GM15510 (cell line): ENCODE results near the gene HS2ST1.

ENCODE experiments used
- POLR2A ChIP-seq: IDR thresholded peaks from 3 replicates; pipeline ENCODE4 v1.6.1; 2011; ENCODE audit warnings: borderline replicate concordance; ENCODE audit not compliant: insufficient read length; ENCODE audit errors: extremely low read depth

Gene HS2ST1

DNA sequence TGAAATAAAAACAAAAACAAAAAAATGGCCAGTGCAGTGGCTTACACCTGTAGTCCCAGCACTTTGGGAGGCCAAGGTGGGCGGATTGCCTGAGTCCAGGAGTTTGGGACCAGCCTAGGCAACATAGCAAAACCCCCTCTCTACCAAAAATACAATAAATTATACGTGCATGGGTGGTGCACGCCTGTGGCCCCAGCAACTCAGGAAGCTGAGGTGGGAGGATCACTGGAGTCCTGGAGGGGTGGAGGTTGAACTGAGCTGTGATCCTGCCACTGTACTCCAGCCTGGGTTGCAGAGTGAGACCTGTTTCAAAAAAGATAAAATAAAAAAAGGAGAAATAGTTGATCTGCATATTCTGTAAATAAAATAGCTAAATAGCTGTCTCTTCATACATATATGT lies 41.2 kb downstream of the HS2ST1 start:
- no peak for TF ChIP-seq POLR2A

DNA sequence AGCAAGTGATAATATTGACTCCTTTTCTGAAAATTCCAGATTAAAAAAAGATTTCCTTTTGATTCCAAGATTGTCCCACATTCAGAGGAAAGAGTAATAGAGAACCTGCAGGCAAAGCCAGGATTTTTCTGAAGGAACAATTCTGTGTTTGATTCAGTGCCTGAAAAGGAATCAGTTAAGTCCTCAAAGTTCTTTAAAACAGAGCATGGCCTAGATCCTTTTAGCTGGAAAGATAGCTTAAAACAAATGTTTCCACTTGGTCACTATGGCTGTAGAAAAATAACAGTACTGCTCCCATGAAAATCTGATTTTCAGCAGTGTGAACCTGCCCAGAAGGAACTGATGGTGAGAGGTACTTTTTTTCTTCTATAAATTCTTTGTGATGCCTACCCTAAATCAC lies 41.8 kb downstream of the HS2ST1 start:
- no peak for TF ChIP-seq POLR2A

DNA sequence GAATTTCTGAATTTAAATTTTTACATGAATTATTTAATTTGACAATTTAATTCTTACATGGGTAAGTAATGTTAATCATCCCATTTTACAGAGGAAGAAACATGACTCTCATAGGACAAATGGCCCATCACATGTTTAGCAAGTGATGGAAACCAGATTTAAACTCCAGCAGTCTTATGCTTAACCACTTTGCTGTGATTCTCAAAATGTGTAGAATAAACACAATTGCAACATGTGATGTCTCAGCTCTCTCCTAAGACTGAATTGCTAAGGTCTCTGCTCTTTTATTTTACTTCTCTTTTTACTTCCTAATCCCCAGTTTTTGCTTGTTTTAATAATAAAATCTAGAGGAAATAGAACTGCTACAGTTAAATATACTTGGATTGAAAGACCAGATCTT lies 42.8 kb downstream of the HS2ST1 start:
- no peak for TF ChIP-seq POLR2A

DNA sequence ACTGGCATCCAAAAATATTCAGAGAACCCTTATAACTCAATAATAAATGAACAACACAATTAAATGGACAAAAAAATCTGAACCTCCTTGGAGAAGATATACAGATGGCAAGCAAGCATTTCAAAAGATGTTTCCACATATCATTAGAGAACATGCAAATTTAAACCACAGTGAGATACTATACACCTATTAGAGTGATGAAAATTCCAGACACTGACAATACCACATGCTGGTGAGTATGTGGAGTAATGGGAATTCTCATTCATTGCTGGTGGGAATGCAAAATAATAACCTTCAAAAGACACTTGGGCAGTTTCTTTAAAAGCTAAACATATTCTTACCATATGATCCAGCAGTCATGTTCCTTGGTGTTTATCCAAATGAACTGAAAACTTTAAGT lies 46.1 kb downstream of the HS2ST1 start:
- TF ChIP-seq POLR2A = no peak

DNA sequence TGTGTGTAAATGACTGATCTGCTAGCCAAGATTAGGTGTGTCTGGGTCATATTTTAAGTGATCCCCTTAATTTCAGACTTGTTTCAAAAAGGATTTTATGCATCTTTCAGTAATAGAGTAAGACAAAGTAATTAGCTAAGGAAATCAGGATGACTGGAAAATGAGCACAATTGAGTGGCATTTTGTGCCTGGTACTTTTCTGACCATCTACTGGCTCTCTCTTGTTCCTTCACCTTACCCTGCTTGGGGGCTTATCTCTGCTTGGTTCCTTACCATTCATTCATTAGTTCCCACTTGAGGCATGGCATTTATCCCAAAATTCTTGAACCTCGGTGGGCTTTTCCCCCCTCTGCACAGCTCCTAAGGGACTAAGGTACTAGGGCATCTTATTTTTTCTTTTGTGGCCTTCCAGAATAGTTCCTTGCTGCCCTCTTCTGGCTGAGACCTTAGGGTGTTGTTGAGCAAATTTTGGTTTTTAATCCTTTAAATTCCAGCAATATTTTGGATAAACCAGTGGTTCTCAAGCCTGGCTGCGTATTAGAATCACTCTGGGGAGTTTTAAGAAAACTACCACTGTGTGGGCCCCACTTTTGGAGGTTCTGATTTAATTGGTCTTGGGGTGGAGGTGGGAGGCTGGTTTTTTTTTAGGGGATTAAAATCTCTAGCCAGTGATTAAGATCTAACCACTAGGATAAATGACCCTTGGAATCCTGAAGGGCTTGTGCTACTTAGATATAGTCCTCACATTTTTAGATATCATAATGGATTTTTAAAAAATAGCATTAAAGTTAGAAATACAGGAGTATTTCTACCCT lies 50.8 kb downstream of the HS2ST1 start:
- TF ChIP-seq POLR2A = no peak

DNA sequence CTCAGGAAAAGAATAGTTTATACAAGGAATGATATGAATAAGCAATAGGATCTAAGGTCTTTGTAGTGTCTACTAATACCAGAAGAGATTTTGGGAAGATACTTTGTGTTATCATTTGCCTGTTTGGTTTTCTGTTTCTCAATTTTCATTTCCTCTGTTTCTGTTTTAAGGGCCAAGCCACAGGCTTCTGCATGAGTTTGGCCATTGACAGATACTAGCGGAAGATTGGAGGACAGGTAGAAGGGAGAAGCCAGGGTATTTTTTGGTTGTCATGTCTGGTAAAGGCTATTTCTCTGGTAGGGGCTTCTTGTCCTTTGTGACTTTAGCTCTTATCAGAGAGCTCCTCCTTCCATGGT lies 51.4 kb downstream of the HS2ST1 start:
- no peak for TF ChIP-seq POLR2A

DNA sequence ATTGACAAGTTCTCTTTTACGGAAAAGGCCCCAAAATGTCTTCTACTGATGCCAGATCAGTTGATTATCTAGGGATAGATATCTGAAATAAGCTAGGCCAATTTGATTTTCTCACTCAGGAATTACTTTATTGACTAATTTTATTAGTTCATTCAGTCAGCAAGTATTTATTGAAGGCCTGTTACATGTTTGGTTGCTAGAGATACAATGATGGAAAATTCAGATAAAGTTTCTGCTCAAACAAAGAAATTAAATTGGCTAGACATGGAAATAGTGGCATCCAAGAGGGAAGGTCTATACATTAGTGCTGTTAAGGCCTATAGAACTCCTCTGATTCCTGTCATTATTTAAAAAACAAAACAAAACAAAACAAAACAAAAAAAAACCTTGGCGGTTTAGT lies 56.5 kb downstream of the HS2ST1 start:
- TF ChIP-seq POLR2A = no peak

DNA sequence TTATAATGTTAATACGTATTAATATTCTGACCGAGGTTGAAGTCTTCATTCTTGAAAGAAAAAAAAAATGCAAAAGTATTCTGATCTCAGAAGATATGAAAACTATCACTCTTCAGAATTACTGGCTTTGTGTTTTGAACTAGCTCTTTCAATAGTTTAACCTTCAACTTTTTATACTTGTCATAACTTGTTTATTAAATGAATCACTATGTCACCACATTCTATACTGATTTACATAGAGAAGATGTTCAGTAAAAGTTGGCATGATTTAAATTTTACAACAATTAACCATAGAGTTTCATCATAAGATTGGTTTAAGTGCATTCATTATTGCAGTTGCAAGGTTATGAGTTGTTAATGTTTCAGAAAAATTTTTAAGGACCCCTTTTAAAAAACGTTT lies 57.3 kb downstream of the HS2ST1 start:
- TF ChIP-seq POLR2A = no peak

DNA sequence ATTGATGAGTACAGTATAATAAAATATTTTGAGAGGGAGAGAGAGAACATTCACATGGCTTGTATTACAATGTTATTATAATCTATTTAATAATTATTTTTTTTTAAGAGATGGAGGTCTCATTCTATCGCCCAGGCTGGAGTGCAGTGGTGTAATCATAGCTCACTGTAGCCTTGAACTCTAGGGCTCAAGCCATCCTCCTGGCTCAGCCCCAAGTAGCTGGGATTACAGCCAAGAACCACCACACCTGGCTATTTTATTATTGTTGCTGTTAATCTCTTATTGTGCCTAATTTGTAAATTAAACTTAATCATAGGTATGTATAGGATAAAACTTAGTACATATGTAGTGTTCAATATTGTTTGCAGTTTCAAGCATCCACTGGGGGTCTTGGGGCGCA lies 57.8 kb downstream of the HS2ST1 start:
- no peak for TF ChIP-seq POLR2A

DNA sequence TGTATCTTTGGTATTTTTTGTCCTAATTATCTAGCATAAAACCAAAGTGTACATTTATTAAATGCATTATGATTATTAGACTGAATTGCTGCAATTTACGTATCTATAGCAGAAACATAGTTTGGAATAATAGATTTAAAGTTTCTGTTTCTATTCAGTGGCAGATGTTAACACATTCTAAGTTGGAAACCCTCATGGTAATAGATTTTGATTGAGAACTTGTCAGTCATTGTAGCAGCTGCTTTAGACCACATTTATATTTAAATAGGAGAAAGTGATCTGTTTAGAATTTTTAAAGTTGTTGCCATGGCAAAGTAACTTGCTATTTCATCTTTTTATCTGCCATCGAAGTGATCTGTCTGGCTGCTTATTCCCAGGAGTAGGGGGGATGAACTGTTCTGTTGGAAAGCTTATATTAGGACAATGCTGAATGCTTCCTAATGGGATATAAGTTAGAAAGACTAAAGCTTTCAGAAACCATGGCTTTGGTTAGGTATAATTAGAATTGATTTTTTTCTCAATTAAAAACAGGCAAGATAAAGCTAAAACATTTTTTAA lies 61.6 kb downstream of the HS2ST1 start:
- TF ChIP-seq POLR2A = no peak

DNA sequence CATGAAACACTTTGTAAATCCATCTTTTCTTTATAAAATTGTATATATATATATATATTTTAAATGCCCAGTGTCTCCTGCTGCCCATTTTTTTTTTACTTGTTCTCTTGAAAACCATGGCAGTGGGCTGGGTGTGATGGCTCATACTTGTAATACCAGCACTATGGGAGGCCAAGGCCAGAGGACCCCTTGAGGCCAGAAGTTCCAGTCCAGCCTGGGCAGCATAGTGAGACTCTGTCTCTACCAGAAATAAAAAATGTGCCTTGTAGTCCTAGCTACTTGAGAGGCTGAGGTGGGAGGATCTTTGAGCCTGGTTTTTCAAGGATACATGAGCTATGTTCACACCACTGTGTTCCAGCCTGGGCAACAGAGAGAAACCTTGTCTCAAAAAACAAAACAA lies 62.2 kb downstream of the HS2ST1 start:
- TF ChIP-seq POLR2A = no peak

DNA sequence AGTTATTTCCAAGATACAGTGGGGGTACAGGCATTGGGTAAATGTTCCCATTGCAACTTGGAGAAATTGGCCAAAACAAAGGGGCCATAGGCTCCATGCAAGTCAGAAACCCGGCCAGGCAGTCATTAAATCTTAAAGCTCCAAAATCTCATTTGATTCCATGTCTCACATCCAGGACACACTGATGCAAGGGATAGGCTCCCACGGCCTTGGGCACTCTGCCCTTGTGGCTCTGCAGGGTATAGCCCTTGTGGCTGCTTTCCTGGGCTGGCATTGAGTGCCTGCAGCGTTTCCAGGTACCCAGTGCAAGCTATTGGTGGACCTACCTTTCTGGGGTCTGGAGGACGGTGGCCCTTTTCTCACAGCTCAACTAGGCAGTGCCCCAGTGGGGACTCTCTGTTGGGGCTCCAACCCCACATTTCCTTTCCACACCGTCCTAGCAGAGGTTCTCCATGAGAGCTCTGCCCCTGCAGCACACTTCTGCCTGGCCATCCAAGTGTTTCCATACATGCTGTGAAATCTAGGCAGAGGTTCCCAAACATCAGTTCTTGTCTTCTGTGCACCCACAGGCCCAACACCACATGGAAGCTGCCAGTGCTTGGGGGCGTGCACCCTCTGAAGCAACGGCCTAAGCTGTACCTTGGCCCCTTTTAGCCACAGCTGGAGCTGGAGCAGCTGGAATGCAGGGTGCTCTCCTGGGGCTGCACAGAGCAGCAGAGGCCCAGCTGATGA lies 67.2 kb downstream of the HS2ST1 start:
- no peak for TF ChIP-seq POLR2A

DNA sequence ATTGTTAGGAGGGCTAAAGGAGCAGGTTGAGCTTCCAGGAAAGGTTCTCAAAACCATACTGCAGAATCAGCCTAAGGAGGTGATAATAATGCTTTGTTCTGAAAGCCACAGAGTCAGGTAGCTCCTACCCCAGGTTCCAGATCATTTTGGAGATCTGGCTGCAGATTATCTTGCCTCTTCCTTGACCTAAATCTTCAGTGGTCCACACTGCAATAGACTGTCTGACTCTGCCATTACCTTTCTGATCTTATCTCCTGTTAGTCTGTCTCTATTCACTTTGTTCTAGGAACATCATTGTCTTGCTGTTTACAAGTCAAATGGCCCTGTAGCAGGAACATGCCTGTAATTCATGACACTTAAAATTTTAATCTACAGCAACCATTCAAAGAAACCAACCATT lies 73.0 kb downstream of the HS2ST1 start:
- TF ChIP-seq POLR2A = no peak

DNA sequence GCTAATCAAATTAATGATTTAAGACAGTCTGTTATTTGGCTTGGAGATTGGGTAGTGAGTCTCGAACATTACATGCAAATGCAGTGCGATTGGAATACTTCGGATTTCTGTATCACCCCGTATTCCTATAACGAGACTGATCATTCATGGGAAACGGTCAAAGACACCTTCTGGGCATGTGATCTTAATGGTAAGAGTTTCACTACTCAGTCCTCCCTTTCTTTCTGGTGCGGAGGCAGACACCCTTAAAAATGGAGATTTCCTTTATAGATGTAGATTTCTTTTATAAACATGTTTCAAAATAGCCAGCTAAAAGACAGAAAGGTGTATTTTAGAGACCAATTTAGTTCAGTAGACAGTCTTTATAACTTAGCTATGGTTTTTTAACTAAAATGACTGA lies 74.4 kb downstream of the HS2ST1 start:
- no peak for TF ChIP-seq POLR2A

DNA sequence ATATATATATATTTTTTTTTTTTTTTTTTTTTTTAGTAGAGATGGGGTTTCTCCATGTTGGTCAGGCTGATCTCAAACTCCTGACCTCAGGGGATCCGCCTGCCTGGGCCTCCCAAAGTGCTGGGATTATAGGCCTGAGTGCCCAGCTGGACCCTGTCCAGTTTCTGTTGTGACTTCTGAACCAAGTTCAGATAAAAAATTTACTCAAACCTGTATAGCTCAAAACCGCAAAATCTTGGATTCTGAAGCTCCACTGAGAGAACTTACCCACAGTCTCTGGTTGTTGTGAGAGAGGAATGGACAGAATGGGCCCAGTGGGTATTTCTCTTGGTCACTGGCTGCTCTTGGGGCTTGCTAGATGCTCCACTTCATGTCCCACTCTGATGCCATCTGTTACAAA lies 76.4 kb downstream of the HS2ST1 start:
- no peak for TF ChIP-seq POLR2A
